Psoas muscle (tissue), 8 donors: ENCODE measurements around the gene KRT16. TPM values are rescaled to one million over a fixed set of nuclear protein-coding genes. Genes with fewer than 3 reads are reported as not detected.

ENCODE experiments used
- ATAC-seq, 4 donors: fragments of 200-7000 bp; cut with Tn5 transposase; one replicate each; pipeline ENCODE4 v1.9.1; 2020; ENCODE audit warnings: moderate library complexity in 3 of 4, mild to moderate bottlenecking in 2 of 4
- DNase-seq, 2 donors: peaks; one replicate each; pipeline ENCODE4 v3.0.0-alpha.2; 2020
- H3K27ac ChIP-seq: fragments of 200-600 bp; one replicate; pipeline ENCODE4 v1.8.0; 2022
- H3K27me3 ChIP-seq, 3 donors: fragments of 200-600 bp in 1 of 3; one replicate each; pipeline versions ENCODE4 v1.6.1 to v1.8.0; 2013 to 2022; ENCODE audit warnings: low read length in 2 of 3, mild to moderate bottlenecking in 2 of 3, moderate library complexity in 1 of 3; ENCODE audit not compliant: insufficient read depth in 3 of 3
- H3K36me3 ChIP-seq, 2 donors: fragments of 200-600 bp in 1 of 2; one replicate each; pipeline versions ENCODE4 v1.6.1 to v1.8.0; 2013 to 2022; ENCODE audit warnings: low read depth in 1 of 2, mild to moderate bottlenecking in 1 of 2, moderate library complexity in 1 of 2; ENCODE audit not compliant: insufficient read depth in 1 of 2
- H3K4me1 ChIP-seq: fragments of 200-600 bp; one replicate; pipeline ENCODE4 v1.8.0; 2022
- H3K4me3 ChIP-seq: fragments of 200-600 bp; one replicate; pipeline ENCODE4 v1.8.0; 2022; ENCODE audit warnings: mild to moderate bottlenecking
- H3K9me3 ChIP-seq: fragments of 200-600 bp; one replicate; pipeline ENCODE4 v1.8.0; 2022
- WGBS, 3 donors: extraction: QIAGEN DNeasy Blood & Tissue Kit; methylation state at CpG; one replicate each; pipeline versions ENCODE4 v1.1.6 to v1.1.7; 2013; 5-methylcytosine and 5-hydroxymethylcytosine counted together
- intact Hi-C, 2 donors: fragments of 100-400 bp; cut with DNase I; formaldehyde crosslinking; loops; one replicate each; pipeline versions ENCODE4 v1.11.0 to v1.14.2; 2022
- polyA plus RNA-seq, 3 donors: library from polyadenylated mRNA; stranded (reverse); fragments of 200-250 nt; gene quantifications; one replicate each; pipeline ENCODE4 v1.2.3, GENCODE V29; 2013
- total RNA-seq, 4 donors: library from RNA; stranded (reverse); fragmentation: NEBNext Ultra II Directional in 2 of 4; extraction: Animal tissue kit (Norgen Biotek cat#: 25700) in 2 of 4; gene quantifications; one replicate each; pipeline versions ENCODE4 v1.2.1 to v1.2.4, GENCODE V29; 2021 to 2023
- TF ChIP-seq, protein P1 (sequence below): fragments of 200-600 bp; IDR thresholded peaks from one replicate; pipeline ENCODE4 v1.8.0; 2022; ENCODE audit warnings: antibody characterized with exemption
- donor health status: healthy with polysubstance abuse.
- donor health status: DM: no; HTN: no; CAD: no; lungs with moderate emphysema.
- donor health status: Bipolar disorder and iron deficiency.
- donor health status: healthy.
- donor health status: DM: yes; HTN: yes; CAD: no.
- donor health status: DM: no; HTN: no; CAD: no.
- donor health status: DM: no; HTN: no; CAD: no.
- donor health status: DM: yes; HTN: yes; CAD: no.

KRT16 gene
- total and polyA plus RNA-seq, 7 donors, result 0.07 to 0.26 (median 0.15) TPM; not detected in 3

DNA sequence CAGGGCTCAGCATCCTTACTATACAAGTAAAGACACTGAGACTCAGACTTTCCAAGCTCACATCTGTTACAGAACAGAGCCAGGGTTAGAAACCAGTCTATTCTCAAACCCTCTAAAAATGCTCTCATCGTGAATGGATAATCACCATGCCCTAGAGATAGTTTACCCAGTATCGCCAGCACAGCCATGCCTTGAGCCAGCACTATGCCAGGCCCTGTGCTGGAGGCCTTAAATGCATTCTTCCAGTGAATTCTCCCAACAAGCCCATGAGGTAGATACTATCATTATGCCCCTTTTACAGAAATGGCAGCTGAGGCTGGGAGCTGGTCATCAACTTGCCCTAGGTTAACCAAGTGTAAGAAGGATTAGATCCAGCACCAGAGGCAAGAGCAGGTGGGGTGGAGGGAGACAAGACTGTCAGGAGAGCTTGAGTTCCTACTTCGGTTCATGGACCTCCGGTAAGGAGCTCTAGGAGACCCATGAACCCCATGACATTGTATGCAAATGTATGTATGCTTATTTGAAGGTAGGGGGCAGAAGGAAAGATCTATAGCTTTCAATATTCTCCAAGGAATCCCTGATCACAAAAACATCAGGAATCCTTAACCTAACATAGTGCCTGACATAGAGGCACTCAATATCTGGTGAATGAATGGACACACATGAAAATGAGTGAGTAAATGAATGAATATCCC is 31.1 kb downstream of the KRT16 start:
- TF ChIP-seq, protein P1, sequence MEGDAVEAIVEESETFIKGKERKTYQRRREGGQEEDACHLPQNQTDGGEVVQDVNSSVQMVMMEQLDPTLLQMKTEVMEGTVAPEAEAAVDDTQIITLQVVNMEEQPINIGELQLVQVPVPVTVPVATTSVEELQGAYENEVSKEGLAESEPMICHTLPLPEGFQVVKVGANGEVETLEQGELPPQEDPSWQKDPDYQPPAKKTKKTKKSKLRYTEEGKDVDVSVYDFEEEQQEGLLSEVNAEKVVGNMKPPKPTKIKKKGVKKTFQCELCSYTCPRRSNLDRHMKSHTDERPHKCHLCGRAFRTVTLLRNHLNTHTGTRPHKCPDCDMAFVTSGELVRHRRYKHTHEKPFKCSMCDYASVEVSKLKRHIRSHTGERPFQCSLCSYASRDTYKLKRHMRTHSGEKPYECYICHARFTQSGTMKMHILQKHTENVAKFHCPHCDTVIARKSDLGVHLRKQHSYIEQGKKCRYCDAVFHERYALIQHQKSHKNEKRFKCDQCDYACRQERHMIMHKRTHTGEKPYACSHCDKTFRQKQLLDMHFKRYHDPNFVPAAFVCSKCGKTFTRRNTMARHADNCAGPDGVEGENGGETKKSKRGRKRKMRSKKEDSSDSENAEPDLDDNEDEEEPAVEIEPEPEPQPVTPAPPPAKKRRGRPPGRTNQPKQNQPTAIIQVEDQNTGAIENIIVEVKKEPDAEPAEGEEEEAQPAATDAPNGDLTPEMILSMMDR, result no peak
- peaks cover 0 to 21% (median 0%) of the 10 kb centered on the region in 3 donors for H3K27me3 ChIP-seq
- no peak for DNase-seq
- H3K9me3 ChIP-seq, result no peaks in the 10 kb centered on the region
- H3K36me3 ChIP-seq, result no peaks in the 10 kb centered on the region
- H3K27ac ChIP-seq, result no peak overlapping the region
- H3K4me1 ChIP-seq, result no peaks in the 10 kb centered on the region
- WGBS, 3 donors, result 76 to 83% (median 77%) methylated on average over 4 of the region's 4 CpGs
- H3K4me3 ChIP-seq, result no peak overlapping the region
- intact Hi-C loops, result no loop called here
- no peak for ATAC-seq

GRCh38 chr17:41580687-41581365 is 31.7 kb downstream of the KRT16 start:
- Histone ChIP-seq H3K4me1 (no peaks in the 10 kb centered on the region), H3K27ac (no peak overlapping the region)

GRCh38 chr17:41580244-41580575 is 32.4 kb downstream of the KRT16 start:
- H3K4me3 ChIP-seq, result no peak overlapping the region

More at GRCh38 chr17:41580687-41581365, 31.7 kb downstream of the KRT16 start:
- Histone ChIP-seq H3K4me3 (no peak overlapping the region), H3K27me3 (peaks cover 0 to 21% (median 0%) of the 10 kb centered on the region in 3 donors), H3K9me3 (no peaks in the 10 kb centered on the region), H3K36me3 (no peaks in the 10 kb centered on the region)
- TF ChIP-seq, protein P1, result no peak
- ATAC-seq (no peak), DNase-seq (no peak)
- intact Hi-C loops, result no loop called here
- WGBS, 3 donors, result 29 to 55% (median 41%) methylated on average over 1 of the region's 1 CpG

GRCh38 chr17:41579484-41580243 is 32.9 kb downstream of the KRT16 start:
- no peaks in the 10 kb centered on the region for H3K4me1 ChIP-seq
- intact Hi-C loops, result no loop called here
- 39 to 45% (median 40%) methylated on average over 18 of the region's 18 CpGs for WGBS, 3 donors
- H3K27me3 ChIP-seq, result peaks cover 0 to 21% (median 0%) of the 10 kb centered on the region in 3 donors
- ATAC-seq, result peak in 3 of 4 donors; percentile 60 to 77 (median 70)
- no peaks in the 10 kb centered on the region for H3K9me3 ChIP-seq
- no peaks in the 10 kb centered on the region for H3K36me3 ChIP-seq
- TF ChIP-seq, protein P1, result peak; percentile 47
- peak; percentile 60 to 63 for DNase-seq
- H3K27ac ChIP-seq, result no peak overlapping the region
- no peak overlapping the region for H3K4me3 ChIP-seq

More at GRCh38 chr17:41580244-41580575, 32.4 kb downstream of the KRT16 start:
- Histone ChIP-seq H3K9me3 (no peaks in the 10 kb centered on the region), H3K27me3 (peaks cover 0 to 21% (median 0%) of the 10 kb centered on the region in 3 donors), H3K27ac (no peak overlapping the region), H3K36me3 (no peaks in the 10 kb centered on the region), H3K4me1 (no peaks in the 10 kb centered on the region)
- no peak for ATAC-seq
- no peak for DNase-seq
- WGBS, 3 donors, result 77 to 82% (median 81%) methylated on average over 2 of the region's 2 CpGs
- intact Hi-C loops, result no loop called here
- TF ChIP-seq, protein P1, result no peak
